ENCODE data around the gene PPDPF.

DNA sequence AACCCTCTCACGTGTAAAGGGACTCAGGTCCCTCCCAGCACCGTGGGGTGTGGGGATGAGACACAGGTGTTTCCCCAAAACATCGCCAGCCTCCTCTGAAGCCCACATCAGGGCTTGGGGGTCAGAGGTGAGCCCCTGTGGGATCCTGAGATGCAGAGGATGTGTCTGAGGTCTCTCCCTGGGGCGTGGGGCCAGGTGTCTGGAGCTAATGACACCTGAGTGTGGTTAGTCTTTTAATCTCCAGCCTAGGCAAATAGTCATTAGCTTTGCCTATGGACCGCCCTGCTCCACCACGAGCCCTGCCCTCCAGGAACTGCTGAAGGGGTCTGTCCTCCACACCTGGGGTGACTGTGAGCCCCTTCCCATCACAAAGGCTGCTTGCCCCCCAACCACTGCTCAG lies 25.2 kb downstream of the PPDPF start:
- TF ChIP-seq, protein P1, sequence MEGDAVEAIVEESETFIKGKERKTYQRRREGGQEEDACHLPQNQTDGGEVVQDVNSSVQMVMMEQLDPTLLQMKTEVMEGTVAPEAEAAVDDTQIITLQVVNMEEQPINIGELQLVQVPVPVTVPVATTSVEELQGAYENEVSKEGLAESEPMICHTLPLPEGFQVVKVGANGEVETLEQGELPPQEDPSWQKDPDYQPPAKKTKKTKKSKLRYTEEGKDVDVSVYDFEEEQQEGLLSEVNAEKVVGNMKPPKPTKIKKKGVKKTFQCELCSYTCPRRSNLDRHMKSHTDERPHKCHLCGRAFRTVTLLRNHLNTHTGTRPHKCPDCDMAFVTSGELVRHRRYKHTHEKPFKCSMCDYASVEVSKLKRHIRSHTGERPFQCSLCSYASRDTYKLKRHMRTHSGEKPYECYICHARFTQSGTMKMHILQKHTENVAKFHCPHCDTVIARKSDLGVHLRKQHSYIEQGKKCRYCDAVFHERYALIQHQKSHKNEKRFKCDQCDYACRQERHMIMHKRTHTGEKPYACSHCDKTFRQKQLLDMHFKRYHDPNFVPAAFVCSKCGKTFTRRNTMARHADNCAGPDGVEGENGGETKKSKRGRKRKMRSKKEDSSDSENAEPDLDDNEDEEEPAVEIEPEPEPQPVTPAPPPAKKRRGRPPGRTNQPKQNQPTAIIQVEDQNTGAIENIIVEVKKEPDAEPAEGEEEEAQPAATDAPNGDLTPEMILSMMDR (IDR thresholded peaks at IDR 0.05) = no peak
- TF ChIP-seq EZH2 (IDR thresholded peaks at IDR 0.05; ENCODE audit: borderline replicate concordance, insufficient read depth, low read depth, low read length, poor library complexity, severe bottlenecking) = no peak

All from B cell (primary cell).